ENCODE measurements around the gene LGMN.

DNA sequence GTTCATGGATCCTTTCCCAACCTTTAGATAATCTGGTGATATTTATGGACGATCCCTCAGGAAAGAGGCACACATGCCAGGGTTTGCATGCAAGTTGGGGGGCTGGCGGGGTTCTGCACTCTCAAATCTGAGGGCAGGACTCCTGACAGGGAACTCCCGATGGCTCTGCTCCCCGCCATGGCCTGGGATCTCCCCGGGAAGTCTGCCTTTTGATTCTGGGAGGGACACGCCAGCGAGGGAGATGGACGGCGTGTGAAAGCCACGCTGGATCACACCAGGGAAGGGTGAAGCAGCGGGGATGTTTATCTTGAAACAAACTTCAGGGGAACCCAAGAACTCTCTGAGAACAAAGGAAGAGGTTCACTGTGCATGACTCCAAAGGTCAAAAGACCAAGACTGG, 43.6 kb downstream of the LGMN start:
- TF ChIP-seq CTCF (IDR thresholded peaks at IDR 0.05) (no peak), ZFX (IDR thresholded peaks at IDR 0.05; ENCODE audit: borderline replicate concordance) (no peak)
